Activated CD4-positive, alpha-beta T cell treated with anti-CD3 and anti-CD28 coated beads for 4 hours (primary cell): Measurements from ENCODE around the gene PIK3C2B.
"Not testable (repeated sequence)": the region's sequence is repeated elsewhere in the genome, so short reads cannot be mapped to it uniquely, and the experiment has no call there.

Experiments used
- DNase-seq, 2 donors: peaks; one replicate each; pipeline ENCODE4 v3.0.0-alpha.2; 2020

The PIK3C2B gene

GRCh38 chr1:204507317-204508105 is 12.9 kb upstream of the PIK3C2B start:
- no peak for DNase-seq

- DNase-seq = peak; percentile 81 to 92
Measured at GRCh38 chr1:204506969-204507316, 12.3 kb upstream of the PIK3C2B start.

GRCh38 chr1:204506201-204506968 is 11.8 kb upstream of the PIK3C2B start:
- DNase-seq = peak; percentile 73 to 79

GRCh38 chr1:204505674-204506200 is 11.1 kb upstream of the PIK3C2B start:
- peak in 1 of 2 donors; percentile 25 for DNase-seq

- no peak for DNase-seq
Measured at GRCh38 chr1:204503913-204504519, 9.4 kb upstream of the PIK3C2B start.

GRCh38 chr1:204503122-204503912 is 8.7 kb upstream of the PIK3C2B start:
- peak in 1 of 2 donors; percentile 57 for DNase-seq

GRCh38 chr1:204502241-204502640 is 7.6 kb upstream of the PIK3C2B start:
- no peak for DNase-seq

- no peak for DNase-seq
Measured at GRCh38 chr1:204499511-204500468, 5.2 kb upstream of the PIK3C2B start.

GRCh38 chr1:204498981-204499380 is 4.4 kb upstream of the PIK3C2B start:
- DNase-seq = no peak

GRCh38 chr1:204495777-204496176 is 1.2 kb upstream of the PIK3C2B start:
- DNase-seq = no peak

- DNase-seq = no peak
Measured at GRCh38 chr1:204495078-204495753, 611 bp upstream of the PIK3C2B start.

GRCh38 chr1:204493984-204494280 is 673 bp downstream of the PIK3C2B start:
- peak; percentile 30 to 42 for DNase-seq

GRCh38 chr1:204493145-204493983 is 1.2 kb downstream of the PIK3C2B start:
- DNase-seq = peak in 1 of 2 donors; percentile 20

- no peak for DNase-seq
Measured at GRCh38 chr1:204491655-204492054, 3.0 kb downstream of the PIK3C2B start.

GRCh38 chr1:204487256-204487615 is 7.4 kb downstream of the PIK3C2B start:
- DNase-seq = no peak

- DNase-seq = not testable (repeated sequence)
Measured at GRCh38 chr1:204486513-204487255, 7.9 kb downstream of the PIK3C2B start.

- no peak for DNase-seq
Measured at GRCh38 chr1:204483791-204484190, 10.8 kb downstream of the PIK3C2B start.

- DNase-seq = no peak
Measured at GRCh38 chr1:204480515-204480914, 14.1 kb downstream of the PIK3C2B start.

GRCh38 chr1:204479387-204480136 is 15.0 kb downstream of the PIK3C2B start:
- no peak for DNase-seq
